GM18867 (cell line): ENCODE results near the gene ATIC.

Experiments used
- ATAC-seq: cut with Tn5 transposase; IDR thresholded peaks from one replicate; pipeline ENCODE4 v1.9.1; 2021; ENCODE audit warnings: mild to moderate bottlenecking, moderate library complexity; ENCODE audit not compliant: unreplicated experiment

ATIC gene

DNA sequence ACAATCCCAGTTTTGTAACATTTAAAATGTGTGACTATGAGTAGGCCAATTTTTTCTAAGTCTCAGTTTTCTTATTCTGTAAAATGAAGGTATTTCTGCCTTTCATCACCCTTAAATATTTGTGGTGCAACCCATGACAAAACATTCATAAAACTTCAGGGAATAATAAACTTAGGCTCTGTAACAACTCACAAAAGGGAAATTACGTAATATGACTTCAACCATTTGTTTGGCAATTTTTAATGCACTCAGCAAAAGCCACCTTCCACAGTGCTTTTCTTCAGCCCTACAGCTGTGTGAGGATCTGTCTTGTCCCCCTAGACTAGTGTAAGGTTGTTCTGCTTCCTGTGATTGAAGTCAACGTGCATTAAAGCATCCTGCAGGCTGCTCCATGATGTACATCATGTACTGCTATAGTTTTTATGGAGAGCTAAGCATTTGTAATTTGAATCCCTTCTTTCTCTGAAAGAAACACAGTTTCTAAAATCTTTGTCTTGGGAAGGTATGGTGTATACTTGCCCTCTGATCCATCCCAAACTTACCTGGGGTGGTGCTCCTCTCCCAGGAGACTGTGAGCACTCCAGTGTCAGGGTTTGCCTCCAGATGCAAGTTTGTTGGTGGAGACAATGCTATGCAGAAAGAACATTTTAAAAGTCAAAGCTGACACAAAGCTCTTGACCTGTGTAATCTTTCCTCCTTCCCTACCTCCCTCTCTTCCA, 84.9 kb downstream of the ATIC start:
- ATAC-seq, result no peak

- ATAC-seq, result no peak
These were observed 85.9 kb downstream of the ATIC start for GRCh38 chr2:215397632-215398341.

DNA sequence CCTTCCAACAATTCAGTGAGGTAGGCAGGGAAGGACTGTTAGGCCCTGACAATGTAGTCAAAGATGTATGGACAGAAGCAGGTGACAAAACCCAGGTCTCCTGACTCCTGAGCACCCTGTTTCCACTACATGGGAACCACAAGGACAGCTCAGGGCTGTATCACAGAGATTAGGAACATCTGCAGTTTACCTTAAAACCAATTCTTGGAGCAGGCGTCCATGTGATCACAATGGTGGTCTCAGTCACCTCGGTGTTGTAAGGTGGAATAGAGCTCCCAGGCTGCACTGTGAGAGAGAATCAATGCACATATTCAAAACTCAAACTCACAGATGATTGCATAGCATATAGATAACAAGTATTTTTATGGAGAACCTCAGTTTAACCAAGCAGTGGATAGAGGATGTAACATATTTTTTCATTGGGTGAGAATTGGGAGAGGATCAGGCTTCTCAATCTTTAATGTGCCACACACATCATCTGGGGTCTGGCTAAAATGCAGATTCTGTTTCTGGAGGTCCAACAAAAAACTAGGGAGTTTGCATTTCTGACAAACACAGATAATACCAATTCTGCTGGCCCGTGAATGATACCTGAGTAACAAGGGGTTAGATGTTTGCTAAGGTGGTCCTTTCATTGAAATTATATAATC, 87.3 kb downstream of the ATIC start:
- no peak for ATAC-seq
